ENCODE results near the gene TMEM208.

GRCh38 chr16:67236563-67237395, 9.8 kb downstream of the TMEM208 start:
- TF ChIP-seq CTCF (IDR thresholded peaks at IDR 0.05; ENCODE audit: low read depth, low read length) (no peak), POLR2A (IDR thresholded peaks at IDR 0.05; ENCODE audit: extremely low read depth, insufficient read length) (no peak), MAX (IDR thresholded peaks at IDR 0.05; ENCODE audit: low read depth, low read length) (no peak), MYC (IDR thresholded peaks at IDR 0.05; ENCODE audit: low read depth, low read length) (no peak)
